Measurements from ENCODE around the gene PARP1. TPM values are rescaled to one million over a fixed set of nuclear protein-coding genes. Genes with fewer than 3 reads are reported as not detected.
"Not testable (repeated sequence)": the region's sequence is repeated elsewhere in the genome, so short reads cannot be mapped to it uniquely, and the experiment has no call there.

The PARP1 gene
- total RNA-seq, 3 donors from 2014 or later = 209 to 218 (median 213) TPM

DNA sequence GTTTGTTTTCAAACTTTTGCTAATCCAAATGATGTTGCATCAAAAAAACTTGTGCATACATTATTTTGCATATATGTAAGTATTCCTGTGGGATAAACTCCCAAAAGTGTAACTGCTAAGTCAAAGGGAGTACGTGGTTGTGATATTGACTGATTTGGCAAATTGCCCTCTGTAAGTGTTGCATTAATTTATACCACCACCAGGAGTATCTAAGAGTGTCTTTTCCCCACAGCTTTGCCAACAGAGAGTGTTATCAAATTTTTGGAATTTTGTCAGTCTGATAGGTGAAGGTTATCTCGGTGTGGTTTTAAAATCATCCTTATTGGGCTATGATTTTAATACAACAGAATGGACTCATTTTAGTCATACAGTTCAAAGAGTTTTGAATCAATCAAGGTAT lies 30.1 kb upstream of the PARP1 start:
- ATAC-seq (no peak), DNase-seq (no peak)
- Mint-ChIP-seq H3K4me3 (no peak overlapping the region), H3K9me3 (no peaks in the 10 kb centered on the region), H3K27me3 (ENCODE audit: low read depth) (no peaks in the 10 kb centered on the region), H3K4me1 (ENCODE audit: low read depth) (peaks cover 2% of the 10 kb centered on the region), H3K36me3 (ENCODE audit: insufficient read depth) (no peaks in the 10 kb centered on the region)

DNA sequence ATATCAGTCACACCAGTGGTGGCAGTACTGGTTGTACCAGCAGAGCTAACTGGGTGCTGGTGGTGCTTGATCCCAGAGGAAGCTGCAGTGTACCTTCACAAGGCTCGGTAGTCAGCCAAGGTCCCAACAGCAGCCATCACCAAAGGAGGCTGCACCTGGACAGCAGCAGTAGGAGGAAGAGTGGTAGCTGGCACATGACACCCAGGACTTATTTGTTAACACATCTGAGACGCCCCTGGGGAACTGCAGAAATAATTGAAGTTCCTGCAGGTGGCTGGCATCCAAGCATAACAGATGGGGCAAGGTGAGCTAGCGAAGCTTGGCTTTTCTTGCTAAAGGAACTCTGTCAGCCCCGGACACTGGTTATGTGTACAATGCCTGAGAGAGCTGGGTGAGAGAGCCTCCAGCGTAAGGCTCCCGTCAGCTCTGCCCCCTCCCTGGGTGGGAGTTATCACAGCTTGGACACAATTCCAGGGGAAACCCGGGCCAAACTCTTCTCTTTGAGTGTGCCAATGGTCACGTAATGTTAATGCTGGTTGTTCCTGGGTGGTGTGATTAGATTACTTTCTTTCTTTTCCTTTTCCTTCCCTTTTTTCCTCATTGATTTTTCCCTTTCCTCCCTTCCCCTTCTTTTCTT lies 29.1 kb upstream of the PARP1 start:
- Mint-ChIP-seq H3K27me3 (ENCODE audit: low read depth) (no peaks in the 10 kb centered on the region), H3K4me3 (no peak overlapping the region), H3K9me3 (no peaks in the 10 kb centered on the region), H3K4me1 (ENCODE audit: low read depth) (peaks cover 2% of the 10 kb centered on the region), H3K36me3 (ENCODE audit: insufficient read depth) (no peaks in the 10 kb centered on the region)
- no peak for ATAC-seq
- DNase-seq = no peak

DNA sequence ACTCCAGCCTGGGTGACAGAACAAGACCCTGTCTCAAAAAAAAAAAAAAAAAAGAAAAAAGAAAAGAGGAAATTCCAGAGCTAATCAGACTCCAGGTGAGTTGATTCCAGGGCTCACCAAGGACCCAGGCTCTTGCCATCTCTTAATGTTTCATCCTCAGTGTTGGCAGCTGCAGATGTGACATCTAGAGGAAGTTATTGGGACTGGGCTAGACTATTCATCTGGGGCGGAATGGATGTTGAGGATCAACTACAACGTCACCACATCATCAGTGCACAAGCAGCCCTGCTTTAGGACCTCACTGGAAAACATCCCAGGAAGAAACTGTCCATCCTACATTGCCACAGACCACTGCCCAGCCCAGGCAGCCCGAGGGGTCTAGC lies 28.6 kb upstream of the PARP1 start:
- ATAC-seq = no peak
- no peaks in the 10 kb centered on the region for H3K9me3 Mint-ChIP-seq
- H3K4me3 Mint-ChIP-seq = no peak overlapping the region
- no peak for DNase-seq
- H3K27me3 Mint-ChIP-seq (ENCODE audit: low read depth) = no peaks in the 10 kb centered on the region
- H3K4me1 Mint-ChIP-seq (ENCODE audit: low read depth) = peaks cover 2% of the 10 kb centered on the region
- no peaks in the 10 kb centered on the region for H3K36me3 Mint-ChIP-seq (ENCODE audit: insufficient read depth)

DNA sequence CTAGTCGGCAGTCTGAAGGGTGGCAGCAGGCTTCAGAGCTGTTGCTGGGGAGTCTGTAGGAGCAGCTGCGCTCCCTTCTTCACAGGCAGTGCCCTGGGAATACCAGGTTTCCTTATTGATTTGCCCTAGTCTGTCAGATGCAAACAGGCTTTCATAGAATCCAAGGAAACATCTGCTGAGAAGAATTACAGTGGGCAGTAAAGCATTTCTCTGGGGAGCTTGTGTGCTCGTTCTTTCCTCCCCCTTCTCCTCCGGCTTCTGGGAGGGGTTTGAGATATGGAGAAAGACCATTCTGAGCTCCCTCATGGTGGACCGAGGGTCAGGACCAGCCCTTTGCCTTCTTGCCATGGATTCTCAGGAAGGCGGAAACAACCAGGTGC lies 25.4 kb upstream of the PARP1 start:
- no peaks in the 10 kb centered on the region for H3K27me3 Mint-ChIP-seq (ENCODE audit: low read depth)
- no peak for ATAC-seq
- H3K4me1 Mint-ChIP-seq (ENCODE audit: low read depth) = peaks cover 7% of the 10 kb centered on the region
- H3K36me3 Mint-ChIP-seq (ENCODE audit: insufficient read depth) = no peaks in the 10 kb centered on the region
- no peak overlapping the region for H3K4me3 Mint-ChIP-seq
- DNase-seq = no peak
- H3K9me3 Mint-ChIP-seq = no peaks in the 10 kb centered on the region

DNA sequence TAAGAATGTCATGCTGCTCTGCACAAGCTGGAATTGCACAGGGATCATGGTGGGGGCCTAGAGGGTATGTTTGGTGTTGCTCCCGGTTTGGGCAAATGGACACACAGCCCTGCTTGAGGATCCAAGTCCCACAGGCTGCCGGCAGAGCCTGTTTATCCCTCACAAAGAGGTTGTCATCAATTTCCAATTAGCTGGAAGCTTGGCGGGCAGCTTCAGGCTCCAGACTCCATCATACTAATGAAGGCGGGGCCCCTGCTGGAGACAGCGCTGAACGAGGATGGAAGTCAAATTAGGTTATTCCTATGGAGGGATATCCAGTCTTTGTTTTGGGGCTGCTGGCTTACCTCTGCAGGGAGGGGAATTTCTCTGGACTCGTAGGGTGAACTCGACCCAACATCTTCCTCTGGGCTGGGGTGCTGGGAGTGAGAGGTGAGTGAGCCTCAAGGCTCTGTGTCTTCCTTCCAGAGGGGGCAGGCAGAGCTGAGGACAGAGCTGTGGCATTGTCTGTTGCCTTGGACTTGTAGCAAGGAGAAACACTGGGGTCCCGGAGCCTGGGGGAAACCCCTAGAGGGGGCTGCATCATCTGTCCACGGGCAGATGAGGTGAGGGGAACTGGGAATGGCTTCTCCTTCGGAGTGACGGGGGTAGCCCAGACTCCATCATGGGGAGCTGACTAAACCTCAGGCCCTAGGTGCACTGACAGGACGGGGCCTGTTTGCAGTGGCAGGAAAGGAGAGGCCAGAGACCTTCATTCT lies 24.9 kb upstream of the PARP1 start:
- DNase-seq (no peak), ATAC-seq (no peak)
- no peaks in the 10 kb centered on the region for H3K36me3 Mint-ChIP-seq (ENCODE audit: insufficient read depth)
- no peak overlapping the region for H3K4me3 Mint-ChIP-seq
- H3K27me3 Mint-ChIP-seq (ENCODE audit: low read depth) = no peaks in the 10 kb centered on the region
- peaks cover 7% of the 10 kb centered on the region for H3K4me1 Mint-ChIP-seq (ENCODE audit: low read depth)
- no peaks in the 10 kb centered on the region for H3K9me3 Mint-ChIP-seq

DNA sequence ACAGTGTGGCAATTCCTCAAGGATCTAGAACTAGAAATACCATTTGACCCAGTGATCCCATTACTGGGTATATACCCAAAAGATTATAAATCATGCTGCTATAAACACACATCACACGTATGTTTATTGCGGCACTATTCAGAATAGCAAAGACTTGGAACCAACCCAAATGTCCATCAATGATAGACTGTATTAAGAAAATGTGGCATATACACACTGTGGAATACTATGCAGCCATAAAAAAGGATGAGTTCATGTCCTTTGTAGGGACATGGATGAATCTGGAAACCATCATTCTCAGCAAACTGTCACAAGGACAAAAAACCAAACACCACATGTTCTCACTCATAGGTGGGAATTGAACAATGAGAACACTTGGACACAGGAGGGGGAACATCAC lies 24.0 kb upstream of the PARP1 start:
- H3K4me3 Mint-ChIP-seq; ATAC-seq; H3K36me3 Mint-ChIP-seq (ENCODE audit: insufficient read depth); H3K9me3 Mint-ChIP-seq; H3K27me3 Mint-ChIP-seq (ENCODE audit: low read depth); DNase-seq: not testable (repeated sequence)
- peaks cover 12% of the 10 kb centered on the region for H3K4me1 Mint-ChIP-seq (ENCODE audit: low read depth)

DNA sequence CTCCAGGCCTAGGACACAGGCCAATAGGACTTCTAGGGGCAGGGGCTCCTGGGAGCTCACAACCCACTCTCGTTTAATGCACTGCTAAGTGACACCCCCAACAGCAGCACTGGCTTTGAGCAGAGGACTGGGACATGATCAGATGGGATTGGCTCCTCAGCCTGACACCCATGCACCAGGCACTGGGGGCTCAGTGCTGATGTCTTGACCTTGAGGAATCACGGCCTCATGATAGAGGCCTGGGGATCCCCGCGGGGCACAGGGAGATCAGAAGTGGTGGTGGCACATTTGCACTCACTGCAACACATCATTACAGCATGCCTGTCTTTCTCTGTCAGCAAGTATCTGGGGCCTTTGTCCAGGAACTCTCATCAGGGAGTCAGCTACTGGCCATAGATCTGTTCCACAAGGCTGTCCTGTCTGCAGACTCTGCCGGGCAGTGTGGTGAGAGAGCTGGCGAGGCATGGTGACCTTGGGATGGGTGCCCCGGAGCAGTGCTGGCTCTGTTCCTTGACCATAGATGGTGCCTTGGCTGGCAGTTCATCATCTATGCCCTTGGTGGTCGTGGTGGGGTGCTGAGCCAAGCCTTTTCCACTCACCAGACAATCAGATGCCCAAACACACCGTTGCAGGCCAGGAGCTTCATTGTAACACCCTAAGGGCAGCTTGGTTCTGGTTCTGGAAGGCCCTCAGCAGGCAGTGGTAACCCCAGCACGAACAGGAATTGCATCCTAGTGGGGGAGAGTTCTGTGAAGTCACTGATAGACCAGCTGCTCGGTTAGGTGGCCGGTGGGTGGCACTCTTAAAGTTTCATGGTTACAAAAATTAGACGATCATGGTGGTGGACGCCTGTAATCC lies 22.2 kb upstream of the PARP1 start:
- no peak overlapping the region for H3K4me3 Mint-ChIP-seq
- no peaks in the 10 kb centered on the region for H3K27me3 Mint-ChIP-seq (ENCODE audit: low read depth)
- peaks cover 20% of the 10 kb centered on the region for H3K4me1 Mint-ChIP-seq (ENCODE audit: low read depth)
- ATAC-seq (no peak), DNase-seq (no peak)
- H3K36me3 Mint-ChIP-seq (ENCODE audit: insufficient read depth) = no peaks in the 10 kb centered on the region
- no peaks in the 10 kb centered on the region for H3K9me3 Mint-ChIP-seq

DNA sequence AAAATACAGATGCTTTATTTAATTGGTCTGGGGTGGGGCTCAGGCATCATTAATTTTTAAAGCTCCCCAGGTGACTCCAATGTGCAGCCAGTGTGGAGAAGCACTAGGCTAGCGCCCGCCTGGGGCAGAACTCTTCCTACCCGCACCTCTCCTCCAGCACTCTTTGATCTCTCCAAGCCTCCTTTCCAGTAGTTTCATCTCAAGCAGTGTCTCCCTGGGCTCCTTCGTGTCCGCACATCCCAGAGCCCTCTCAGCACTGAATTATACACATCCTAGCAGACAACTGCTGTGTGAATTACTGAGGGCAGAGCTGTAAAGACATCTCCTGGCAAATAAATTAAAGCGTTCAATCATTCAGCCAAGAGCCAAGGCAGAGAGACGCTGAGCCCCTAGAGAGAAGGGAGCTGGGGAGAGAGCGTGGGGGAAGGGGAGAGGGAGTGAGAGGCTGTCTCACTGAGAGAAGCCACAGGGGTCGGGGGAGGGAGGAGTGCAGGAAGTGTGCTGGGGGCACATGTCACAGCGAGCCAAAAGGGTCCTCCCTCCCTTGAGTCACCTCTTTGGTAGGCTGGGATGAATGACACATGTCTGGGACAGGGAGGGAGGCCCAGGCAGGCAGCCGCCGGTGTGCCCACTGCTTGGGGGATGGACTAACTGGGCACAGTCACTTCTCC lies 21.0 kb upstream of the PARP1 start:
- H3K9me3 Mint-ChIP-seq = no peaks in the 10 kb centered on the region
- H3K4me1 Mint-ChIP-seq (ENCODE audit: low read depth) = peaks cover 23% of the 10 kb centered on the region
- ATAC-seq = peak; percentile 50 to 66

DNA sequence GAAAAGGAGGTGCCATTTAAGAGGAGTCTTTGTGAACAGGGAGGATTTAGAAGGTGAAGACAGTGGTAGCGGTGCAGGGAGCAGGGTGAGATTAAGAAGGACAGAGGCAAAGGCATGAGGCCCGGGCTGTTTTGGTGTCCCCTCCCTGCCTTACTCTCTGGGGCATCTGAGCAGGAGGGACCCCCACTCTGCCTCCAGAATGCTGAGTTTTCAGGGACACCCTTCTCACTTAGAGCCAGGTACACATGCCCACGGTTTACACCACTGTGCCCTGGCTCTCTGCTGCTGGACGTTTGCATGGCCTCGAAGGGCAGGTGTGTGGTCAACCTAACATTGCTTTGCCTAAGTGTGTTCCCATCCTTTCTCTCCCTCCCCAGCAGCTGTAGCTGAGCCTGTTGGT lies 20.5 kb upstream of the PARP1 start:
- no peak overlapping the region for H3K4me3 Mint-ChIP-seq
- no peak for ATAC-seq
- no peaks in the 10 kb centered on the region for H3K27me3 Mint-ChIP-seq (ENCODE audit: low read depth)
- H3K36me3 Mint-ChIP-seq (ENCODE audit: insufficient read depth) = no peaks in the 10 kb centered on the region
- H3K9me3 Mint-ChIP-seq = no peaks in the 10 kb centered on the region
- DNase-seq = no peak
- peaks cover 23% of the 10 kb centered on the region for H3K4me1 Mint-ChIP-seq (ENCODE audit: low read depth)

More for the DNA sequence above, 21.0 kb upstream of the PARP1 start:
- DNase-seq = peak; percentile 16
- H3K36me3 Mint-ChIP-seq (ENCODE audit: insufficient read depth) = no peaks in the 10 kb centered on the region
- no peak overlapping the region for H3K4me3 Mint-ChIP-seq
- H3K27me3 Mint-ChIP-seq (ENCODE audit: low read depth) = no peaks in the 10 kb centered on the region

DNA sequence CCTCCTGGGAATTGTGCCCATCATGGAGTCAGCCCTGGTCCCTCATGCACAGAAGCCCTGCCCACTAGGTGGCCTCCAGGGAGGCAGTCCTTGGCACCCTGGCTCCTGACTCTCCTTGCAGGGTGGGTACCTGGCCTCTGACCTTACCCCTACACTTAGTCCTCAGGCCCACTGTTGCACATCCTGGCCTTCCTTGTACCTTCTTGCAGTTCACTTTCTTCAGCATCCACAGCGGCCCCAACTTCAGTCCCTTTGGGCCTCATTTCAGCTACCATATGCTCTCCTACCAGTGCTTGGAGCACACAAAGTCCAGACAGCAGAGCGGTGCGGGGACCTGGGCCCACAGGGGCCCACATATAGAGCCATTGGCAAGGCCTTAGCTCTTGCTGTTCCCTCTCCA lies 19.2 kb upstream of the PARP1 start:
- Mint-ChIP-seq H3K4me1 (ENCODE audit: low read depth) (peaks cover 23% of the 10 kb centered on the region), H3K4me3 (peak overlapping the region; percentile 57), H3K36me3 (ENCODE audit: insufficient read depth) (no peaks in the 10 kb centered on the region), H3K9me3 (no peaks in the 10 kb centered on the region), H3K27me3 (ENCODE audit: low read depth) (no peaks in the 10 kb centered on the region)
- DNase-seq (no peak), ATAC-seq (no peak)

DNA sequence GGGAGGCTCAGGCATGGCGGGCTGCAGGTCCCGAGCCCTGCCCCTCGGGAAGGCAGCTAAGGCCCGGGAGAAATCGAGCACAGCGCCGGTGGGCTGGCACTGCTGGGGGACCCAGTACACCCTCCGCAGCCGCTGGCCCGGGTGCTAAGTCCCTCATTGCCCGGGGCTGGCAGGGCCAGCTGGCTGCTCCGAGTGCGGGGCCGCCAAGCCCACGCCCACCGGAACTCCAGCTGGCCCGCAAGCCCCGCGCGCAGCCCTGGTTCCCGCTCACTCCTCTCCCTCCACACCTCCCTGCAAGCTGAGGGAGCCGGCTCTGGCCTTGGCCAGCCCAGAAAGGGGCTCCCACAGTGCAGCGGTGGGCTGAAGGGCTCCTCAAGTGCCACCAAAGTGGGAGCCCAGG lies 18.5 kb upstream of the PARP1 start:
- H3K27me3 Mint-ChIP-seq (ENCODE audit: low read depth); H3K36me3 Mint-ChIP-seq (ENCODE audit: insufficient read depth); ATAC-seq; H3K9me3 Mint-ChIP-seq; DNase-seq; H3K4me3 Mint-ChIP-seq: not testable (repeated sequence)
- H3K4me1 Mint-ChIP-seq (ENCODE audit: low read depth) = peaks cover 23% of the 10 kb centered on the region

DNA sequence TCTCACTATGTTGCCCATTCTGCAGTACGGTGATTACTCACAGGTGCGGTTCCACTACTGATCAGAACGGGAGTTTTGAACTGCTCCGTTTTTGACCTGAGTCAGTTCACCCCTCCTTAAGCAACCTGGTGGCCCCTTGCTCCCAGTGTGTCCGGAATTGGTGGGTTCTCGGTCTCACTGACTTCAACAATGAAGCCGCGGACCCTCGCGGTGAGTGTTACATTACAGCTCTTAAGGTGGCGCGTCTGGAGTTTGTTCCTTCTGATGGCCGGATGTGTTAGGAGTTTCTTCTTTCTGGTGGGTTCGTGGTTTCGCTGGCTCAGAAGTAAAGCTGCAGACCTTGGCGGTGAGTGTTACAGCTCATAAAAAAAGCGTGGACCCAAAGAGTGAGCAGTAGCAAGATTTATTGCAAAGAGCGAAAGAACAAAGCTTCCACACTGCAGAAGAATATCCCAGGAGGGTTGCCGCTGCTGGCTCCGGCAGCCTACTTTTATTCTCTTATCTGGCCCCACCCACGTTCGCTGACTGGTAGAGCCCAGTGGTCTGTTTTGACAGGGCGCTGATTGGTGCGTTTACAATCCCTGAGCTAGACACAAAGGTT lies 17.6 kb upstream of the PARP1 start:
- peak; percentile 51 to 60 for ATAC-seq
- Mint-ChIP-seq H3K36me3 (ENCODE audit: insufficient read depth) (no peaks in the 10 kb centered on the region), H3K4me3 (peak overlapping the region; percentile 78), H3K9me3 (no peaks in the 10 kb centered on the region), H3K27me3 (ENCODE audit: low read depth) (no peaks in the 10 kb centered on the region), H3K4me1 (ENCODE audit: low read depth) (peaks cover 23% of the 10 kb centered on the region)
- no peak for DNase-seq

DNA sequence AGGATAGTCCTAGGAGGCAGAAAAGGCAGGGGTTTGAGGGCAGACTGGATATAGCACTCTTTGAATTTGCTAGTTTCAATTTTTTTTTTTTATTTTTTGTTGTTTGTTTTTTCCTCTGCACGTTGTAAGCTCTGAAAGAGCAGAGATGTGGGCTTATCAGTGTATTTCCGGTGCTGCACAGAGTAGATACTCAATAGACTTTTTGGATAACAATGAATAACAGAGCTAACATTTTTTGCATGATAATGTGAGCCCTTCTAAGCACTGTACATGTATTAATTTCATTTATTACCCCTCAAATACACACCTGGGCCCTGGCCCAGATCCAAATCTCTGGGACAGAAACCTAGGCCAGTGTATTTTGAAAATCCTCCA lies 17.1 kb upstream of the PARP1 start:
- H3K4me3 Mint-ChIP-seq = no peak overlapping the region
- ATAC-seq (peak in 1 of 2 donors; percentile 20), DNase-seq (no peak)
- no peaks in the 10 kb centered on the region for H3K9me3 Mint-ChIP-seq
- peaks cover 23% of the 10 kb centered on the region for H3K4me1 Mint-ChIP-seq (ENCODE audit: low read depth)
- H3K36me3 Mint-ChIP-seq (ENCODE audit: insufficient read depth) = no peaks in the 10 kb centered on the region
- H3K27me3 Mint-ChIP-seq (ENCODE audit: low read depth) = no peaks in the 10 kb centered on the region

All from activated T-cell treated with anti-CD3 and anti-CD28 coated beads, Interleukin-2, amount 50 U/mL, for 4 hours (primary cell).